ACHN (cell line): Measurements from ENCODE around the gene KIAA2012.

Source experiments
- DNase-seq: peaks from one replicate; pipeline ENCODE4 v3.0.0-alpha.2; 2015
- in situ Hi-C: cut with HindIII; loops from 2 replicates; pipeline ENCODE4 v1.10.0; 2017; ENCODE audit warnings: low sequenced_read_pairs, low pct_ligation_motif_present, low pct_unique_long_range_greater_than_20kb

The KIAA2012 gene

GRCh38 chr2:202164411-202164810 lies 91.4 kb downstream of the KIAA2012 start:
- in situ Hi-C loops = no loop called here
- DNase-seq = no peak

DNA sequence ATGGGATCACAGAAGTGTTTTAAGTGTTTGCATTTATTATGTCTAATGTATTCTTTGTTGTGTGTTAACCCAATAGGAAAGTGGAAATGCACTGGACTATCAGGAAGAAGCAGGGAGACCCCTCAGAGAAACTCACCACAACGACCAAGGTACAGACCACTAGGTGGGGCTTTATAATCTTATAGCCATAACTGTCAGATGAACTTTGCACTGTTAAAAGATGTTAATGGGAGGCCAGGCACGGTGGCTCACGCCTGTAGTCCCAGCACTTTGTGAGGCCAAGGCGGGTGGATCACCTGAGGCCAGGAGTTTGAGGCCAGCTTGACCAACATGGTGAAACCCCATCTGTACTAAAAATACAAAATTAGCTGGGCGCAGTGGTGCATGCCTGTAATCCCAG lies 92.2 kb downstream of the KIAA2012 start:
- in situ Hi-C loops = no loop called here
- DNase-seq = no peak

DNA sequence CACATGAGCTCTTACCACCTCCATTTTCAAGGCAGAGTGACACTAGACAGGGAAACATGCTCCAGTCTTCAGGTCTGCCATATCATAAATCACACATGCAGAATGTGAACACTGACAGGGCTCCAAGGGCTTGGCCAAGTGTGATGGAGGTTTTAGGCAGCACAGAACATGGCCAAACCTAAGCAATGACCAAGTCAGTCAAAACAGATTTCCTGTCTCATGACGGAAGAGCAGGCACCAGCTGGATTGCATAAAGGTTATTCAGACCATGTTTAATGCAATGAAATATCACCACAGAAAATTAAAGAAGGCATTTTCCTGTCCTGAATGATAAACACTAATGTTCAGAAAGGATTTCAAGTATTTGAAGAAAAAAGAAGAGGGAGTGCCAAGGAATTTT lies 92.9 kb downstream of the KIAA2012 start:
- in situ Hi-C loops = no loop called here
- no peak for DNase-seq

DNA sequence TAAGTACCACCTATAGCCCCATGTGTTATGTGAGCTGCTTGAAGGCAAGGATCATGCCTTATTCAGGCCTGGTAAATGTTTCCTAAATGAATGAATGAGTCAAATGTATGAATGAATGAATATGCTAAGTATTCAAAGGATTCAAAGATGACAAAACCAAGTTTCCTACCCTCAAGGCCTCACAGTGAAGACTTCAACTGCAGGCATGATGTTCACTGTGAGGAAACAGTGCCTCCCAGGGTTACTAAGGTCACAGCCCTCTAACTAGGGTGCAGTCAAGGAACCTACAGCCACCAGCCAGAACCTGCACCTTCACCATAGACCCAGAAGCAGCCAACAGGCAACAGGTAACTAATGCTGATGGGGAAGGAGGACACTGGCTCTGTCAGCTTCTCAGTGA lies 96.1 kb downstream of the KIAA2012 start:
- DNase-seq = no peak
- in situ Hi-C loops = no loop called here

DNA sequence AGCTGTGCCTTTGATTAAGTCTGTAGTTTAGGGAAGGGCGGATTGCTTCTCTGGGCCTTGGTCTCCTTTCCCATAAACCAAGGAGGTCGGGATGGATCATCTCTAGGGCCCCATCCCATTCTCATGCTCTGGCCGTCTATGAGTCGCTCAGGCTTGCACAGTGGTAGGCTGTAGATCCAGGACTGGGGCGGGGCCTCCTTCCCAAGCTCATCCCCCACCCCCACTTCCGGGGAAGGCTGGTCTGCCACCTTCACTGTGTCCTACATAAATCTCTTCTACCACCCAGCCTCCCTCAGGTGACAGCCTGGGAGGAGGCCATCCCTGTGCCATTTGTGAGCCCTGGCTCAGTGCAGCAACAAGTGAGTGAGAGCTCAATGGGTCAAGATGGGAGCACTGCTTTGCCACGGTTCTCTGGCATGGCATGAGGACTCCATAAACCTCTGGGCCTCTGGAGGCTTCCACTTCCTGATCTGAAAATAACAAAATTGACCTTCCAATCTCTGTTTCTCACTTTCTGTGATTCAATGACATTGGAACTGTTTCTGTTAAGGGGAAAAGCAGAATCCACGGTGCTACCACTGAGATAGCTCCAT lies 96.9 kb downstream of the KIAA2012 start:
- in situ Hi-C loops = no loop called here
- DNase-seq = no peak

DNA sequence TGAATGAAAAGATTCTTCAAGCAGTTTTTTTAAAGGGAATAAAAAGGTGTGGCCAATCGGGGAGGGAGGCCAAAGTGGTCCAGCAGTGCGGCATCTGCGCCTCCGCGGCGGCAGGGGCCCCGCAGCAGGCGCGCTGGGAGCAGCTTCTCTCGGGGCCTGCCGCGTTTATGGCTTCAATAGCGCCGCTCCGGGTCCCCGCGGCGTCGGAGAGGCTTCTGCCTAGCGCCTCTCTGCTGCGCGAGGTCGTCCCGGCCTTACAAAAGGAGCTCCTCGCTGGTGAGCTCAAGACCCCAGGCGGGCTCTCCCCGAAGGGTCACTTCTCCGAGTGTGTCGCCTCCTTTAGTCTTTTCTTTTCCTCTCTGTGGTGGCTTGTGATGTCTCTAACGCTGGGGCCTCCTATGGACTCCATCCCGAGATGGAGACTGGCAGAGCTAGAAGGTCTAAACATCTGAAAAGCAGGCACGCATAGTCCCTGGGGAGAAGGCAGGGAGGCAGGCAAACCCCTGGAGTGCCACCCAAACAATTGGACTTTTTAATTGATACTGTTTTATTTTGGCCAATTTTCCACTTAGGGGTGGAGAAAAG lies 98.3 kb downstream of the KIAA2012 start:
- in situ Hi-C loops = no loop called here
- DNase-seq = no peak

DNA sequence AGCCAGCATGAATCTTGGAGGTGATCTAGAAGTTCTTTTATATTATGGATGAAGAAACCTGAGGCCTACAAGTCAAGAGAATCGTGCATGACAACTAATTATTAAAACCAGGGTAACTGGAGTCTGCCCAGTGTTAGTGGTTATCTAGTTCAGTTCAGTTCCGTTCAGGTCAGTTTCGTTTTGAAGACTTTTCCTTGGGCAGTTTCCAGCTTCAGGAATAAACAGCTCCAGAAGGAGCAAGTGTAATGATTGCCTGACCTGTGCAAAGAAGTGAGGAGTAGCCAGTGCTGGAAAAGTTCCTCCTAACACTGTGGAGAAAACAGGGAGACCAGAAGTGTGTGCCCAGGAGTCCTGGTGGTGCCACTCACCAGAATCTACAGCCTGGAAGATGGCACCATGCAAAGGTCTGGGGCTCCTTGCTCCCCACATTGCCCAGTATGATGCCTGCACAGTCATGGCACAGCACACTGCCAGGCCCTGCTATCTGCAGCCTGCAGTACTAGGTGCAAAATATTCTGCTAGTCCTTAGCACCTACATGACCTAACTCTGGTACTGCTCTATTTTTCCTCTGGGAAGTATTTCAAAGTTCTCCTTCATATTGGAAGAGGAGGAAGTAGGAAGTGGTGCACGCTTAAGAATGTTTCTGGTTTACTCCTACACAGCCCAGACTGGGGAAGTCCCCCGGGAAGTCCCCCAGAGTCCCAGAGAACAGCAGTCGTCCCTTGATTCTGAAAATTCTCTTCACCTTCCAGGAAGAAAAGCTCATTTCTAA lies 99.6 kb downstream of the KIAA2012 start:
- in situ Hi-C loops = no loop called here
- DNase-seq = no peak

DNA sequence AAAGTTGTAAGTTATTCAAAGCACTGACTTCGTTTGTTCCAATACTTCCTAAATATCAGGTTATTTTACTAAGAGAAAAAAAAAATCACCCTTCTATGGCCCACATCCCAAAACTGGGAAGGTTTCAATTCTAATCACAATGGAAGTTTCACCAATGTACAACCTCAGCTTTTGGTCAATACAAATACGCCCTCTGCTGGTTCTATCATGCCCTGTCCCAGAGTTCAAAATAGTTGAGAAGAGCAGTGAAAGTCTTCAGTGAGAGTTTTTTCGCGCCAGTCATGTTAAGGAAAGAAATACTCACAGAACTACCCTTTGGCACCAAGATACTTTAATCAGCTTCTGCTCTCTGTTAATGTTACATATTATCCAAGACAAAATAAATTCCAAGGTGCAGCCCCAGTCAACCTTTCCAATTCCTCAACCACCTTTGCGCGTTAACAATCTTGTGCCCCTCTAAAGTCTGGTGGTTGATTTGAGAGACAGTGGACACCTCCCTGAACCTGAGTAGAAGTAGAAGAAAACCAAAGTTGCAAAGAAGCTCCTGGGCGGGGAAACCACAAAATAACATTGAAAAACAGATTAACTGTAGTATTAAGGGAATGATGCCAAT lies 105.4 kb downstream of the KIAA2012 start:
- DNase-seq = peak; percentile 81
- in situ Hi-C loops = no loop called here

DNA sequence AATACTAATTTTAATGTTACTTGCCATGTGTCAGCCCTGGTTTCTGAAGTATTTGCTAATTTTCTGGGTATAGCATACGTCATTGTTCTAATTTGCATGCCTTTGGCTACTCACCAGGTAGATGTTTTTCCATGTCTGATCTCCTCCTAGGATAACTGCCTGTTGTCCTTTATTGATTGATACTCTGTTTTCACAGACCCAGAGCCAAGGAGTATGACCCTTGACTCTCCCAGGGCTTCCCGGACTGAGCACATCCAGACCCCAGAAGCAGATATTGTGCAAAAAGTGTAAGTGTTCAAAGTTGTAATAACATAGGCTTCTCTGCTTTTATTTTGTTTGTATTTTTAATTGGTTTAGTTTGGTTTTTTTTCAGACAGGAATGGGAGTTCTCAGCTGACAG lies 111.5 kb downstream of the KIAA2012 start:
- in situ Hi-C loops = no loop called here
- no peak for DNase-seq

GRCh38 chr2:202185156-202185555 lies 112.1 kb downstream of the KIAA2012 start:
- no peak for DNase-seq
- in situ Hi-C loops = no loop called here

- in situ Hi-C loops = no loop called here
Observed at GRCh38 chr2:202186641-202187202, 113.7 kb downstream of the KIAA2012 start.

GRCh38 chr2:202187570-202187969 lies 114.5 kb downstream of the KIAA2012 start:
- in situ Hi-C loops = no loop called here
- peak; percentile 59 for DNase-seq

More at GRCh38 chr2:202186641-202187202, 113.7 kb downstream of the KIAA2012 start:
- no peak for DNase-seq

- in situ Hi-C loops = no loop called here
Observed at GRCh38 chr2:202193305-202193704, 120.2 kb downstream of the KIAA2012 start.

GRCh38 chr2:202193881-202194353 lies 120.9 kb downstream of the KIAA2012 start:
- in situ Hi-C loops = no loop called here
- no peak for DNase-seq

More at GRCh38 chr2:202193305-202193704, 120.2 kb downstream of the KIAA2012 start:
- no peak for DNase-seq

DNA sequence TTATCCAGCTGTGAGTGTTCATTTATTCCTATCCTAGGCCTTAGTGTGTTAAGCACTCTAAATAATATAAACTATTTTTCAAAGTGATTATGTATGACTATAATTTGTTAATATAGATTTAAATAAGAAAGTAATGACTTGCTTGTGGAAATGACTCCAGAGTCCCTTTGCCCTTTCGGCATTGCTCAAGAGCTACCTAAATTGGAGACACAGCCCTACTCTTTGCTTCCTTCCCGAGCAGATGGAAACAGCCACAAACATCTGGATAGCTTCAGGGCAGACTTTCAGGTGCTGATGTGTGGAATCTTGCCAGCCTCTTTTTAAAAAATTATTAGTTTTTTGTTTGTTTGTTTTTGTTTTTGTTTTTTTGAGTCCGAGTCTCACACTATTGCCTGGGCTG lies 121.4 kb downstream of the KIAA2012 start:
- in situ Hi-C loops = no loop called here
- no peak for DNase-seq

DNA sequence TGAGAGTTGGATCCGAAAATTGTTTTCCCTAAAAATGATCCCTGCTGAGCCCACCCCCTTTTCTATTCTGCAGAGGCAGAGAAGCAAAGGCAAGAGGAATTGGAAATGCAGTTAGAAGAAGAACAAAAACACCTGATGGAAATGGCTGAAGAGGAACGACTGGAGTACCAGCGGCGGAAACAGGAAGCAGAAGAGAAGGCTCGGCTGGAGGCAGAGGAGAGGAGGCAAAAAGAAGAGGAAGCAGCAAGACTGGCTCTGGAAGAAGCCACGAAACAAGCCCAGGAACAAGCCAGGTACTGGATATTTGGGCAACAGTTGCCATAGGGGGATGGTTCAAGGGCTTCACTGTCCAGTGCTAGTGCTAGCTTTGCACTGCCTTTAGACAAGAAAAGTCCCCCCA lies 123.7 kb downstream of the KIAA2012 start:
- in situ Hi-C loops = no loop called here
- DNase-seq = no peak

GRCh38 chr2:202201220-202202160 lies 128.4 kb downstream of the KIAA2012 start:
- in situ Hi-C loops = no loop called here
- DNase-seq = no peak

DNA sequence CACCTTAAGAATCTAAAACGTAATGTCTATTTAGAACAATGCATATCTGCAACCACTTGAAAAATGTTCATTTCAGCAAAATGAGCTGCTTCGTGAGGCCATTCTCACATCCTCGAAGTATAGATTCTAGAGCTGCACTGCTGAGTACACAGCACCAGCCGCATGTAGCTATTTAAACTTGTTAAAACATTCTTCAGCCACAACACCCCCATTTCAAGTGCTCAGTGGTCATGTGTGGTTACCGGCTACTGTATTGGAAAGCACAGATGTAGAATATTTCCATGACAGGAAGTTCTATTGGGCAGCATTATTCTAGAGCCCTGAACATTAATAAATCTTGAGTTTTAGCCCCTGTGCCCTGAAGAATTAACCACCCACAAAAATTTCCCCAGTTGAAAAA lies 130.3 kb downstream of the KIAA2012 start:
- DNase-seq = no peak
- in situ Hi-C loops = no loop called here
